GM19397 (cell line): ENCODE data around the gene UBE2L6.

Experiments
- ATAC-seq: cut with Tn5 transposase; IDR thresholded peaks from one replicate; pipeline ENCODE4 v1.9.1; 2021; ENCODE audit warnings: mild to moderate bottlenecking, moderate library complexity; ENCODE audit not compliant: unreplicated experiment

The UBE2L6 gene

DNA sequence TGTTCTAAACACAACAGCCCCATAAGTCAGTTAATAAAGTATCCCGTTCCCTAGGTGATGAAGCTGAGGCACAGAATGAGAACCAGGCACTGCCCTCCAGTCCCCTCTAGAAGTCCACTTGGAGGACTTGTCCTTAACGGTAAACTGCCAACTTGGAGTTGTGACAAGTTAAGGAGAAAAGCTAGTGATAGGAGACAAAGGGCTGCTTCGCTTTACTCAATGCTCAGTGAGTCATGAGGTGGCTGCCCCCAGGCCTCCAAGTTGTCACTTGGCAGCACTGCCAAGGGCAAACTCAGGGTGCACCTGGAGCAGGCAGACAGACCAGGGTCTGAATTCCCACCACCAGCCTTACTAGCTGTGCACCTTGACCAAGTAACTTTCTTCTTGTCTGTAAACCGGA lies 65.5 kb downstream of the UBE2L6 start:
- ATAC-seq: no peak
